Esophagus (tissue), 2 donors: ENCODE results near the gene APOBR. TPM values are rescaled to one million over a fixed set of nuclear protein-coding genes. Genes with fewer than 3 reads are reported as not detected.
"Not testable (repeated sequence)": the region's sequence is repeated elsewhere in the genome, so short reads cannot be mapped to it uniquely, and the experiment has no call there.

Experiments used
- H3K27ac ChIP-seq, 2 donors: one replicate each; pipeline ENCODE4 v1.5.1; 2013; ENCODE audit warnings: low read depth in 2 of 2, mild to moderate bottlenecking in 2 of 2, inconsistent platforms in 1 of 2, low read length in 1 of 2, moderate library complexity in 1 of 2
- H3K27me3 ChIP-seq, 2 donors: one replicate each; pipeline ENCODE4 v1.6.1; 2013; ENCODE audit warnings: low read length in 2 of 2, control low read depth in 1 of 2, mild to moderate bottlenecking in 1 of 2; ENCODE audit not compliant: insufficient read depth in 2 of 2, control insufficient read depth in 1 of 2
- H3K36me3 ChIP-seq, 2 donors: one replicate each; pipeline ENCODE4 v1.6.1; 2013; ENCODE audit warnings: low read length in 1 of 2; ENCODE audit not compliant: control insufficient read depth in 2 of 2, insufficient read depth in 2 of 2
- H3K4me1 ChIP-seq, 2 donors: one replicate each; pipeline ENCODE4 v1.6.1; 2013; ENCODE audit warnings: low read length in 1 of 2; ENCODE audit not compliant: control insufficient read depth in 2 of 2, insufficient read depth in 2 of 2
- H3K4me3 ChIP-seq, 2 donors: one replicate each; pipeline ENCODE4 v1.5.1; 2013; ENCODE audit warnings: low read length in 2 of 2, mild to moderate bottlenecking in 2 of 2, low read depth in 1 of 2, moderate library complexity in 1 of 2
- H3K9me3 ChIP-seq, 2 donors: one replicate each; pipeline ENCODE4 v1.6.1; 2013; ENCODE audit warnings: mild to moderate bottlenecking in 2 of 2, low read depth in 1 of 2, low read length in 1 of 2, moderate library complexity in 1 of 2; ENCODE audit not compliant: control insufficient read depth in 2 of 2, insufficient read depth in 1 of 2
- WGBS, 2 donors: extraction: QIAGEN DNeasy Blood & Tissue Kit; methylation state at CpG; one replicate each; pipeline ENCODE4 v1.1.7; 2013; 5-methylcytosine and 5-hydroxymethylcytosine counted together
- polyA plus RNA-seq, 2 donors: library from polyadenylated mRNA; stranded (reverse); fragments of 200-250 nt; gene quantifications; one replicate each; pipeline ENCODE4 v1.2.3, GENCODE V29; 2013
- donor health status: healthy with polysubstance abuse.
- donor health status: Bipolar disorder and iron deficiency.

APOBR gene
- polyA plus RNA-seq, 2 donors, result 1.2 TPM

GRCh38 chr16:28497861-28498599, 3.6 kb downstream of the APOBR start:
- Histone ChIP-seq H3K27ac (no peak overlapping the region), H3K4me1 (no peaks in the 10 kb centered on the region), H3K9me3 (no peaks in the 10 kb centered on the region), H3K4me3 (no peak overlapping the region), H3K27me3 (no peaks in the 10 kb centered on the region), H3K36me3 (no peaks in the 10 kb centered on the region)
- WGBS, 2 donors, result 76 to 85% methylated on average over 31 to 33 of the region's 33 CpGs

DNA sequence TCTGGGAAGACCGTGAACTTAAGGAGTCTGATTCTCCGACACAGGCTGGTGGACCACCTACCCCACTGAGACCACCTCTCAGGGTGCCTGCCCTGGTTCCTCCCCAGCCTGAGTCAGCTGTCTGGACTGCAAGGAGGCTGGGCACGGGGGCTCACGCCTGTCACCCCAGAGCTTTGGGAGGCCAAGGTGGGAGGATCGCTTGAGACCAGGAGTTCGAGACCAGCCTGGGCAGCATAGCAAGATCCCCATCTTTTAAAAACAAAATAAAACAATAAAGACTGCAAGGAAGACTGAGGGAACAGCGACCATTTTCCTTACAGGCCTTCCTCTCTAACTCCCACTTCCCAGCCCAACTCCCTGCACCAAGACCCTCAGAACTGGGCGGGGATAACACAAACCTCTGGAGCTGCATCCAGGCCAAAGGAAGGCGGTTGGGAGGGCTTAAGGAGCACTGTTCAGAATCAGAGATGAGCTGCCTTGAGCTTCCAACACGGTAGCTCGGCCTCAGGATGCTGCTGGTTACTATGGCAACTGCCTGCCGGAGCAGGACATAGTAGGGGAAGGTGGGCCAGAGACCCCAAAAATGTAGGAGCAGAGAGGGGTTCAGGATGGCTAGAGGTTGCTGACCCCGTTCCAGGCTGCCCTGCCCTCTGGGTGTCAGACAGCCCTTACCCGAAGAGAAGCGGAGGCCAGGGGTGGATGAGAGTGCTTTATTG, 4.4 kb downstream of the APOBR start:
- no peaks in the 10 kb centered on the region for H3K27me3 ChIP-seq
- H3K4me3 ChIP-seq, result no peak overlapping the region
- no peak overlapping the region for H3K27ac ChIP-seq
- 89 to 90% methylated on average over 15 of the region's 15 CpGs for WGBS, 2 donors
- H3K4me1 ChIP-seq, result no peaks in the 10 kb centered on the region
- H3K9me3 ChIP-seq, result no peaks in the 10 kb centered on the region
- no peaks in the 10 kb centered on the region for H3K36me3 ChIP-seq

- Histone ChIP-seq H3K4me1 (peaks cover 0 to 1% of the 10 kb centered on the region in 2 donors), H3K27ac (no peak overlapping the region), H3K36me3 (no peaks in the 10 kb centered on the region), H3K4me3 (no peak overlapping the region), H3K9me3 (no peaks in the 10 kb centered on the region), H3K27me3 (no peaks in the 10 kb centered on the region)
- 78 to 81% methylated on average over 8 to 10 of the region's 10 CpGs for WGBS, 2 donors
These were observed 5.4 kb downstream of the APOBR start for GRCh38 chr16:28499854-28500253.

DNA sequence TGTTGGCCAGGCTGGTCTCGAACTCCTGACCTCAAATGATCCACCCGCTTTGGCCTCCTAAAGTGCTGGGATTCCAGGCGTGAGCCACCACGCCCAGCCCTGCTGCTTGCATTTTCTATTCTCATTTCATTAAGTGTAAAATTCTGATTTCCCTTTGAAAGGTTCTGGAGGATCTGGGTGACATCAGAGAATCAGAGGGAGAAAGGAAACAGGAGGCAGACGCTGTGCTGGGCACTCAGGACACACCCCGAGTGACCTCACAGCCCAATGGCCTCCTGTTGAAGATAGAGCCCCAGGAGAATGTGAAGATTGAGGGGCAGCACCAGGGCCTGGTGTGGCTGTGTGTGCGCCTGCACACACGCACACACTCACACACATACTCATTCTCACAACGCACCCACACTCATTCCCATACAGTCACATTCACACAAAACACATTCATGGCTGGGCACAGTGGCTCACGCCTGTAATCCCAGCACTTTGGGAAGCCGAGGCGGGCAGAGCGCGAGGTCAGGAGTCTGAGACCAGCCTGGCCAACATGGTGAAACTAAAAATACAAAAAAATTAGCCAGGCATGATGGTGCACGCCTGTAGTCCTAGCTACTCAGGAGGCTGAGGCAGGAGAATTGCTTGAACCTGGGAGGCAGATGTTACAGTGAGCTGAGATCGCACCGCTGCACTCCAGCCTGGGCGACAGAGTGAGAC, 6.2 kb downstream of the APOBR start:
- not testable (repeated sequence) for H3K27ac ChIP-seq, H3K4me3 ChIP-seq, H3K27me3 ChIP-seq, H3K36me3 ChIP-seq, H3K4me1 ChIP-seq, H3K9me3 ChIP-seq
- 81 to 85% methylated on average over 15 to 18 of the region's 18 CpGs for WGBS, 2 donors

GRCh38 chr16:28501258-28502232, 7.1 kb downstream of the APOBR start:
- no peak overlapping the region for H3K4me3 ChIP-seq
- no peaks in the 10 kb centered on the region for H3K36me3 ChIP-seq
- H3K27me3 ChIP-seq, result no peaks in the 10 kb centered on the region
- H3K9me3 ChIP-seq, result no peaks in the 10 kb centered on the region
- WGBS, 2 donors, result 87 to 89% methylated on average over 16 to 19 of the region's 19 CpGs
- no peak overlapping the region for H3K27ac ChIP-seq
- peaks cover 3 to 10% of the 10 kb centered on the region in 2 donors for H3K4me1 ChIP-seq

- H3K4me3 ChIP-seq, result no peak overlapping the region
- 80 to 82% methylated on average over 2 of the region's 2 CpGs for WGBS, 2 donors
- H3K4me1 ChIP-seq, result peaks cover 3 to 10% of the 10 kb centered on the region in 2 donors
- no peaks in the 10 kb centered on the region for H3K36me3 ChIP-seq
- no peak overlapping the region for H3K27ac ChIP-seq
- no peaks in the 10 kb centered on the region for H3K27me3 ChIP-seq
- H3K9me3 ChIP-seq, result no peaks in the 10 kb centered on the region
These were observed 7.8 kb downstream of the APOBR start for GRCh38 chr16:28502290-28502689.

- Histone ChIP-seq H3K36me3 (no peaks in the 10 kb centered on the region), H3K9me3 (no peaks in the 10 kb centered on the region)
- WGBS, 2 donors, result 80% methylated on average over 15 of the region's 15 CpGs
These were observed 9.2 kb downstream of the APOBR start for GRCh38 chr16:28503470-28504259.

GRCh38 chr16:28504707-28505404, 10.4 kb downstream of the APOBR start:
- no peaks in the 10 kb centered on the region for H3K9me3 ChIP-seq
- peaks cover 3 to 10% of the 10 kb centered on the region in 2 donors for H3K4me1 ChIP-seq
- H3K27ac ChIP-seq, result no peak overlapping the region
- H3K27me3 ChIP-seq, result no peaks in the 10 kb centered on the region
- no peak overlapping the region for H3K4me3 ChIP-seq
- no peaks in the 10 kb centered on the region for H3K36me3 ChIP-seq
- 60 to 62% methylated on average over 8 of the region's 8 CpGs for WGBS, 2 donors

More at GRCh38 chr16:28503470-28504259, 9.2 kb downstream of the APOBR start:
- no peaks in the 10 kb centered on the region for H3K27me3 ChIP-seq
- no peak overlapping the region for H3K4me3 ChIP-seq
- H3K4me1 ChIP-seq, result peaks cover 3 to 10% of the 10 kb centered on the region in 2 donors
- no peak overlapping the region for H3K27ac ChIP-seq
